SK-N-MC (cell line): ENCODE data around the gene ARAP3.

Experiments
- EZH2 ChIP-seq: fragments of 200-600 bp; sonication (generic); IDR thresholded peaks from one replicate; pipeline ENCODE4 v1.6.1; 2017; ENCODE audit warnings: antibody characterized with exemption
- POLR2AphosphoS5 ChIP-seq: IDR thresholded peaks from 2 replicates; pipeline ENCODE4 v1.6.1; 2012; ENCODE audit warnings: mild to moderate bottlenecking, low read depth, low read length, borderline replicate concordance

GRCh38 chr5:141630570-141631140 lies 51.4 kb downstream of the ARAP3 start:
- TF ChIP-seq EZH2, result no peak
- no peak for TF ChIP-seq POLR2AphosphoS5
